Breast epithelium (tissue), 3 donors: ENCODE measurements around the gene ROR2.

ENCODE experiments used
- POLR2A ChIP-seq: fragments of 450-650 bp; IDR thresholded peaks from one replicate; pipeline ENCODE4 v1.6.1; 2016; ENCODE audit warnings: antibody characterized with exemption, mild to moderate bottlenecking, moderate library complexity
- POLR2AphosphoS5 ChIP-seq, 3 donors: sonication (generic); formaldehyde crosslinking; IDR thresholded peaks; one replicate each; pipeline ENCODE4 v1.6.1; 2017; ENCODE audit warnings: antibody characterized with exemption in 3 of 3
- TF ChIP-seq, protein P1 (sequence below), 3 donors: fragments of 450-650 bp; IDR thresholded peaks; one replicate each; pipeline ENCODE4 v1.5.1; 2016 to 2017; ENCODE audit warnings: antibody characterized with exemption in 3 of 3, mild to moderate bottlenecking in 3 of 3, moderate library complexity in 3 of 3

DNA sequence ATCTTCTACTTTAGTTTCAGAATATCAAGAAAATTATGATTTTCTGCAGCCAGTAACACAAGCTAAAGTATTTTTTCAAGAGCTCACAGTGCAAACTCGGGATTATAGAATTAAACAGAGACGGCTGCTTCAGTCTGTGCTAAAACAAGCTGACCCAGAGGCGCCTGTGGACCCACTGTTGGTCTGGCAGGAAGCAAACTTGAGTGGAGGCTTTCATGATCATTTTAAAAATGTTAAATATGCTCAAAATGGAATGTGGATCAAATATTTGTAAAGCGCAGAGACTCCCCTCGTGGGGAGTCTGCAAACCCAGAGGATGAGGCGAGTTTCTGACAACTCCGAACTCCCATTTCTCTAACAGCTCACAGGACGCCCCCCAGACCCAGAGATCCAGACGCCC, 13.0 kb downstream of the ROR2 start:
- TF ChIP-seq, protein P1, sequence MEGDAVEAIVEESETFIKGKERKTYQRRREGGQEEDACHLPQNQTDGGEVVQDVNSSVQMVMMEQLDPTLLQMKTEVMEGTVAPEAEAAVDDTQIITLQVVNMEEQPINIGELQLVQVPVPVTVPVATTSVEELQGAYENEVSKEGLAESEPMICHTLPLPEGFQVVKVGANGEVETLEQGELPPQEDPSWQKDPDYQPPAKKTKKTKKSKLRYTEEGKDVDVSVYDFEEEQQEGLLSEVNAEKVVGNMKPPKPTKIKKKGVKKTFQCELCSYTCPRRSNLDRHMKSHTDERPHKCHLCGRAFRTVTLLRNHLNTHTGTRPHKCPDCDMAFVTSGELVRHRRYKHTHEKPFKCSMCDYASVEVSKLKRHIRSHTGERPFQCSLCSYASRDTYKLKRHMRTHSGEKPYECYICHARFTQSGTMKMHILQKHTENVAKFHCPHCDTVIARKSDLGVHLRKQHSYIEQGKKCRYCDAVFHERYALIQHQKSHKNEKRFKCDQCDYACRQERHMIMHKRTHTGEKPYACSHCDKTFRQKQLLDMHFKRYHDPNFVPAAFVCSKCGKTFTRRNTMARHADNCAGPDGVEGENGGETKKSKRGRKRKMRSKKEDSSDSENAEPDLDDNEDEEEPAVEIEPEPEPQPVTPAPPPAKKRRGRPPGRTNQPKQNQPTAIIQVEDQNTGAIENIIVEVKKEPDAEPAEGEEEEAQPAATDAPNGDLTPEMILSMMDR (IDR thresholded peaks at IDR 0.05), result no peak
- TF ChIP-seq POLR2A (no peak), POLR2AphosphoS5 (IDR thresholded peaks at IDR 0.05) (no peak)
